BJ (cell line): ENCODE measurements around the gene AMZ2. TPM values are rescaled to one million over a fixed set of nuclear protein-coding genes. Genes with fewer than 3 reads are reported as not detected.
"Not testable (repeated sequence)": the region's sequence is repeated elsewhere in the genome, so short reads cannot be mapped to it uniquely, and the experiment has no call there.

ENCODE experiments used
- CTCF ChIA-PET: fragments of 350-600 bp; formaldehyde crosslinking; extraction: SDS; loops from one replicate; lab custom pipeline; 2021; ENCODE audit warnings: antibody characterized with exemption, inconsistent platforms; lab: Yijun Ruan, JAX
- POLR2A ChIA-PET: fragments of 300-600 bp; sonication (Branson Sonifier 250); formaldehyde crosslinking; extraction: SDS; loops from one replicate; lab custom pipeline; 2021; ENCODE audit warnings: antibody characterized with exemption; lab: Charles Lee
- DNase-seq: peaks from one replicate; pipeline ENCODE4 v3.0.0-alpha.2; 2011; ENCODE audit warnings: low read depth
- H3K27me3 ChIP-seq: 2 replicates; pipeline ENCODE4 v1.6.0; 2011; ENCODE audit warnings: low read length; ENCODE audit not compliant: control insufficient read depth, insufficient read depth
- H3K36me3 ChIP-seq: 2 replicates; pipeline ENCODE4 v1.5.1; 2011; ENCODE audit warnings: low read length; ENCODE audit not compliant: control insufficient read depth, insufficient read depth
- H3K4me3 ChIP-seq: 2 replicates; pipeline ENCODE4 v1.5.1; 2011; ENCODE audit warnings: low read depth, mild to moderate bottlenecking, control low read depth, low read length
- CTCF ChIP-seq: IDR thresholded peaks from 2 replicates; pipeline ENCODE4 v1.5.1; 2011; ENCODE audit warnings: low read depth, mild to moderate bottlenecking, control low read depth, inconsistent platforms, low read length, moderate library complexity; ENCODE audit not compliant: insufficient read depth
- polyA plus RNA-seq: library from polyadenylated mRNA; depleted of rRNA; stranded (reverse); fragments of >200 nt; gene quantifications from 2 replicates; pipeline ENCODE4 v1.2.3, GENCODE V29; 2011

The AMZ2 gene
- polyA plus RNA-seq, 1 experiment, result 52.0 TPM

DNA sequence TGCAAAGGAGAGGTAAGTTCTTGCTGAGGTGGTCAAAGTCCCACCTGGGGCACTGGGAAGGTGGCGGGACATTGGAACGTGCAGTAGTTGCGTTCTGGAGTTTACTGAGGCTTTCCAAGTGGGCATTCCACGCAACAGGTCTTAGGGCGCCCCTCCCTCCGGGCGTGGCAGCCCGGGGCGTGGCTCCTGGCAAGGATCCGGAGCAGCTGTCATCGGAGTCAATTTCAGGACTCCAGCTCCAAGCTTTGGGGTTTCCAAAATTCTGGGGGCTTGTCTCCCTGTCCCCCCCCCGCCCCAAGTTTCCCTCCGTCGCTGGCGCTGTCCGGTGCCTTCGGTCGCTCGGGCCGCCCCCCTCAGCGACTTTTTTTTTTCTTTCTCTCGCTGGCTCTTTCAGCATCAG is 43.1 kb upstream of the AMZ2 start:
- H3K36me3 ChIP-seq, result no peaks in the 10 kb centered on the region
- peak overlapping the region; percentile 87 for H3K4me3 ChIP-seq
- POLR2A ChIA-PET, result interaction anchor here (0.6 kb wide), 1 partner anchor 150 kb away, joined by 3 read pairs; no protein-coding TSS in a partner anchor
- DNase-seq, result no peak
- no peak for TF ChIP-seq CTCF
- CTCF ChIA-PET, result interaction anchor here (0.6 to 2.1 kb wide), 13 partner anchors 12 to 291 kb away, joined by 3 to 12 read pairs (median 3); partner anchors contain the start of gene AMZ2
- peaks cover 12% of the 10 kb centered on the region for H3K27me3 ChIP-seq

- Histone ChIP-seq H3K4me3 (peak overlapping the region; percentile 87), H3K36me3 (no peaks in the 10 kb centered on the region), H3K27me3 (peaks cover 7% of the 10 kb centered on the region)
- TF ChIP-seq CTCF, result peak; percentile 80
- CTCF ChIA-PET, result interaction anchor here (0.6 to 2.1 kb wide), 15 partner anchors 8 to 257 kb away, joined by 3 to 12 read pairs (median 3); partner anchors contain the start of gene AMZ2
- DNase-seq, result peak; percentile 17
- POLR2A ChIA-PET, result interaction anchor here (0.6 kb wide), 1 partner anchor 151 kb away, joined by 3 read pairs; no protein-coding TSS in a partner anchor
Measured at GRCh38 chr17:68205251-68205807, 42.5 kb upstream of the AMZ2 start.

GRCh38 chr17:68205808-68206720 is 41.8 kb upstream of the AMZ2 start:
- POLR2A ChIA-PET, result no interaction called here
- H3K36me3 ChIP-seq, result no peaks in the 10 kb centered on the region
- DNase-seq, result no peak
- CTCF ChIA-PET, result interaction anchor here (0.6 to 2.1 kb wide), 6 partner anchors 9 to 256 kb away, joined by 3 to 12 read pairs (median 6); partner anchors contain the start of gene AMZ2
- peaks cover 3% of the 10 kb centered on the region; the same call in 1 of the 2 replicates for H3K27me3 ChIP-seq
- no peak for TF ChIP-seq CTCF
- H3K4me3 ChIP-seq, result peak overlapping the region; percentile 87

DNA sequence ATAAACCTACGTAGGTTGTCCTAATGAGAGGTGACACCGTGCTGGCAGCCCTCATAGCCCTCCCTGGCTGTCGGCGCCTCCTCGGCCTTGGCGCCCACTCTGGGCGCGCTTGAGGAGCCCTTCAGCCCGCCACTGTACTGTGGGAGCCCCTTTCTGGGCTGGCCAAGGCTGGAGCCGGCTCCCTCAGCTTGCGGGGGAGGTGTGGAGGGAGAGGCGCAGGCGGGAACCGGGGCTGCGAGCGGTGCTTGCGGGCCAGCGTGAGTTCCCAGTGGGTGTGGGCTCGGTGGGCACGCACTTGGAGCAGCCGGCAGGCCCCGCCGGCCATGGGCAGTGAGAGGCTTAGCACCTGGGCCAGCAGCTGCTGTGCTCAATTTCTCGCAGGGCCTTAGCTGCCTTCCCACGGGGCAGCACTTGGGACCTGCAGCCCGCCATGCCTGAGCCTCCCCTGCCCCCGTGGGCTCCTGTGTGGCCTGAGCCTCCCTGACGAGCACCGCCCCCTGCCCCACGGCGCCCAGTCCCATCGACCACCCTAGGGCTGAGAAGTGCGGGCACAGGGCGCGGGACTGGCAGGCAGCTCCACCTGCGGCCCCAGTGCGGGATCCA is 40.1 kb upstream of the AMZ2 start:
- TF ChIP-seq CTCF, result no peak
- H3K27me3 ChIP-seq, result 0 out of 2 replicates have a peak, but pooled peaks cover 1% of the 10 kb centered on the region

DNA sequence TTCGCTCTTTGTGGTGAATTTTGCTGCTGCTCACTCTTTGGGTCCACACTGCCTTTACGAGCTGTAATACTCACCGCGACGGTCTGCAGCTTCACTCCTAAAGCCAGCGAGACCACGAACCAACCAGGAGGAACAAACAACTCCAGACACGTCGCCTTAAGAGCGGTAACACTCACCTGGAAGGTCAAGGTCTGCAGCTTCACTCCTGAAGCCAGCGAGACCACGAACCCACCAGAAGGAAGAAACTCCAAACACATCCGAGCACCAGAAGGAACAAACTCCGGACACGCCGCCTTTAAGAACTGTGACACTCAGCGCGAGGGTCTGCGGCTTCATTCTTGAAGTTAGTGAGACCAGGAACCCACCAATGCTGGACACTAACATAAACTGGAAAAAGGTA is 39.2 kb upstream of the AMZ2 start:
- POLR2A ChIA-PET, H3K27me3 ChIP-seq, DNase-seq, H3K4me3 ChIP-seq, H3K36me3 ChIP-seq, CTCF ChIA-PET: not testable (repeated sequence)

More for the DNA sequence above, 40.1 kb upstream of the AMZ2 start:
- Histone ChIP-seq H3K4me3 (no peak overlapping the region), H3K36me3 (no peaks in the 10 kb centered on the region)
- ChIA-PET CTCF (no interaction called here), POLR2A (no interaction called here)
- DNase-seq, result no peak

DNA sequence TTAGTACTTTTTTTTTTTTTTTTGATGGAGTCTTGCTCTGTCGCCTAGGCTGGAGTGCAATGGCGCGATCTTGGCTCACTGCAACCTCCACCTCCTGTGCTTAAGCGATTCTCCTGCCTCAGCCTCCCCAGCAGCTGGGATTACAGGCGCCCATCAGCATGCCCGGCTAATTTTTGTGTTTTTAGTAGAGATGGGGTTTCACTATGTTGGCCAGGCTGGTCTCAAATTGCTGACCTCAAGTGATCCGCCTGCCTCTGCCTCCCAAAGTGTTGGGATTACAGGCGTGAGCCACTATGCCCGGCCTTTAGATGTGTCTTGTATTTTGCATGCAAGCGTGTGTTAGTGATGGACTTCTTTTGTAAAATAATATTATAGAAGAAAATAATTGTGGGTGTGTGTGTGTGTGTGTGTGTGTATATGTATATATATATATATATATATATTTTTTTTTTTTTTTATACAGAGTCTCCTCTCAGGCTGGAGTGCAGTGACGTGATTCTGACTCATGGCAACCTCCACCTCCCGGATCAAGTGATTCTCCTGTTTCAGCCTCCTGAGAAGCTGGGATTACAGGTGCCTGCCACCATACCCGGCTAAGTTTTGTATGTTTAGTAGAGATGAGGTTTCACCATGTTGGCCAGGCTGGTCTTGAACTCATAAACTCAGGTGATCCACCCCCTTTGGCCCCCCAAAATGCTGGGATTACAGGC is 38.5 kb upstream of the AMZ2 start:
- POLR2A ChIA-PET, DNase-seq, H3K4me3 ChIP-seq, H3K27me3 ChIP-seq, H3K36me3 ChIP-seq: not testable (repeated sequence)
- CTCF ChIA-PET, result interaction anchor here (0.5 to 1.8 kb wide), 2 partner anchors 8 to 9 kb away, joined by 3 to 4 read pairs; no protein-coding TSS in a partner anchor
